Measurements from ENCODE around the gene DDX59.

DDX59 gene

GRCh38 chr1:200706111-200706814 lies 36.6 kb upstream of the DDX59 start:
- TF ChIP-seq CTCF (IDR thresholded peaks at IDR 0.05; ENCODE audit: extremely low read depth, missing control alignments) = no peak
- DNase-seq (ENCODE audit: low spot score) = no peak

GRCh38 chr1:200704986-200705500 lies 35.3 kb upstream of the DDX59 start:
- DNase-seq (ENCODE audit: low spot score) = no peak
- TF ChIP-seq CTCF (IDR thresholded peaks at IDR 0.05; ENCODE audit: extremely low read depth, missing control alignments) = no peak

- TF ChIP-seq CTCF (IDR thresholded peaks at IDR 0.05; ENCODE audit: extremely low read depth, missing control alignments) = no peak
- no peak for DNase-seq (ENCODE audit: low spot score)
Measured at GRCh38 chr1:200699871-200700270, 30.2 kb upstream of the DDX59 start.

- DNase-seq (ENCODE audit: low spot score) = no peak
- TF ChIP-seq CTCF (IDR thresholded peaks at IDR 0.05; ENCODE audit: extremely low read depth, missing control alignments) = no peak
Measured at GRCh38 chr1:200694738-200695137, 25.0 kb upstream of the DDX59 start.

- no peak for DNase-seq (ENCODE audit: low spot score)
- no peak for TF ChIP-seq CTCF (IDR thresholded peaks at IDR 0.05; ENCODE audit: extremely low read depth, missing control alignments)
Measured at GRCh38 chr1:200693327-200693726, 23.6 kb upstream of the DDX59 start.

GRCh38 chr1:200692316-200692715 lies 22.6 kb upstream of the DDX59 start:
- no peak for DNase-seq (ENCODE audit: low spot score)
- TF ChIP-seq CTCF (IDR thresholded peaks at IDR 0.05; ENCODE audit: extremely low read depth, missing control alignments) = no peak

- no peak for DNase-seq (ENCODE audit: low spot score)
- no peak for TF ChIP-seq CTCF (IDR thresholded peaks at IDR 0.05; ENCODE audit: extremely low read depth, missing control alignments)
Measured at GRCh38 chr1:200686620-200687019, 16.9 kb upstream of the DDX59 start.
